NCI-H510A treated with DMSO at 0.1 percent for 48 hours (cell line): ENCODE results near the gene HAPLN3.

Source experiments
- DNase-seq: peaks from one replicate; lab custom pipeline; 2025; lab: John Stamatoyannopoulos, UW

HAPLN3 gene

DNA sequence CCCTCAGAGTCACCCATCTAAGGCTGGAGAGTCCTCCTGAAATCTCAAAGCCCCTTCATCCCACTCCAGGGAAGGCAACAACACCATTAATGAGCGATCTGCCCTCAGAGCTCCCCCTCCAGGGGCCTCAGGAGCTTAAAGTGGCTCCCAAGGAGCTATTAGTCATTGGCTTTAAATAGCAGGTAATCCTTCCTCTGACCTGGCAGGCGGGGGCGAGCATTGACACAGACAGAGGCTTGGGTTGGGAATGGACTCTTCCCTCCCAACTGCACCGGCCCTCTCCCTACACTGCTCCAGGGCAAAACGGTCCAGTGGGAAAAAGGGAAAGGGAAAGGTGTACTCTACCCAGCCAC is 16.4 kb upstream of the HAPLN3 start:
- peak; percentile 9 for DNase-seq

DNA sequence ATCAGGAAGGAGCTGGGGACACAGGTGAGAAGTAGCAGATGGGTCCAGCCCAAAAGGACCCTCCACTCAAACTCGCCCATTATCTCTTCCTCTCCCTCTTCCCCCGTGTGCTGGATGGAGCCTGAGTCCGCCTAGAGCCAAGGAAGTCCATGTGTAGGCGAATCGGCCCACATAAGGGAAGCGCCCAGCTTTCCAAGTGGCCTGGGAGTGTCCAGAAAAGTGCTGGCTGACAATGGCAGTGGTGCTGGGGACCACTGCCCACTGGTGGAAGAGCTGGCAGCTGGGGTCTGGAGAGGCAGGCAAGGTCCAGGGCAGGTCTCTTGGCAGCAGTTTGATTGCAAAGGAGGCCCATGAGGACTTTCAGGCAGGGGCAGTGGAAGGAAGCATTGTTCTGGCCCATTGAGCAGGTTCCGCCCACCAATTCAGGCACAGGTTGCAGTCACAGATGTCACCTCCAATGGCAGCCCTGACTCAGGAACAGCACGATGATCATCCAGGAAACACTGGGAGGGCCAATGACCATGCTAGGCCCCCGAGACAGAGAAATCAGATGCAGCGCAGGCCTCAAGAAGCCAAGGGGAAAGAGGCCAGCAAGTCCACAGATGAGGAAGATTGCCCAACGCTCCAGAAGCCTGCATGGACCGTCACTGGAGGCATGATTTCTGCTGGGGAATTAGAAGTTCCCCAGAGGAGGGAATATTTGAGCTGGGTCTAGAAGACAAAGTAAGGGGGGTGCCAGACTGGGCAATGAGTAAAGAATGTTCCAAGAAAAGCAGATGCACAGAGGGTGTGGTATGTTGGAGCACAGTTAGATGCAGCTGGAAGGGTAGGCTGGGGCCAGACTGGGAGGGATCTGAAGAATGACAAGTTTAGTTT is 14.8 kb upstream of the HAPLN3 start:
- DNase-seq = no peak

DNA sequence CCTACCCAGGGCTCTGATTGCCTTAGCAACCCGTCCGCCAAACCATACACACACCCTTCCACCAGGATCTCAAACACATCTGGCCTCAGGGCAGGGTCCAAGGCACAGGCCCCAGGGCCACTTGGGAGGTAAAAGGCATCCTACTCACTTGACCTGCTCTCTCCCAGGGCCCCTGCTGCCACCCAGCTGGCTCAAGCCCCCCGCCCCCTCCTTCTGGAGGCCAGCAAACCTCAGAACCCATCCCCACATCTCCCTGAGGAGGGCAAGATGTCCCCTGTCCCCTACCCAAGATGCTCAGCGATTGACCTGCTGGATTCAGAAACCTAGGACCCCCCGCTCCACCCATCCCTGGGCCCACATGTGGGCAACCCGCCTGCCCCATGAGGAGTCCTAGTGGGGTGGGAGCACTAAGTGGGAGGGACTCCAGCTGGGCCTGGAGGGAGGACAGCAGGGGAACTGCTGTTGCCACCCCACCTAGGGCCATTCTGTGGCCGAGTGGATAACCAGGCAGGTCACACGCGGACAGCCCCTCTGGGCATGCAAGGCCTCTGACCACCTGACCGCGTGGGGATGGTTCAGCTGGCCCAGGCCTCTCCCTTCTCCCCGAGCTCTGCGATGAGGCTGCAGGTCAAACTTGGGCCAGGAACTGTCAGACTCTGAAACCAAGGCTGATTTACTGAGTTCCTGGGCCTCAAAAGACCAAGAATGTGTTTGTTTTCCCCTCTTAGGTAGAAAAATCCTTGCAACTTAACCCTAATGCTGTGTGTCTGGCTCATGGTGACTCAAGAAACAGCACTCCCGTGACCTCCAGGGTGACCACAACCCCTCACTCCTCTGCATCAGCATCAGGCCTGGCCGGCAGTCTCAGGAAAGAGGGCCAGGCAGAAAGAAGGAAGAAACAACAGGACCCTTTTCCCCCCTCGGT is 13.6 kb upstream of the HAPLN3 start:
- DNase-seq = no peak

DNA sequence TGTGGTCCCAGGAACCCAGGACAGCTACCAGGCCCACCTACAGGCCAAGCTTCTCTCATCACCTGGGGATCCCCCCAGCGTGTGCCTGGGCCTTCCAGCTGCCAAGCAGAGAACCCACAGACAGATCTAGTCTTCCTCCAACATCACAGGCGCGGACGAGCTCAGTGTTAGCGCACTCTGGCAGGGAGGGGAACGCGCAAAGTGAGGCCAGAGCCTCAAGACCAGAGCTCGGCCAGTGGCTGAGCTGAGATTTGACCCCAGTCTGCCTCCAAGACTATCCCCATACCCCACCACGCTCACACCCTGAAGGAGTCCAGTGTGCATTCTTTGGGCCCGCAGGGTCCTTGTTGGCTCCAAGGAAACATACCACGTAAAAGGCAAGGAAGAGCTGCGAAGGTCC is 12.8 kb upstream of the HAPLN3 start:
- DNase-seq = no peak

DNA sequence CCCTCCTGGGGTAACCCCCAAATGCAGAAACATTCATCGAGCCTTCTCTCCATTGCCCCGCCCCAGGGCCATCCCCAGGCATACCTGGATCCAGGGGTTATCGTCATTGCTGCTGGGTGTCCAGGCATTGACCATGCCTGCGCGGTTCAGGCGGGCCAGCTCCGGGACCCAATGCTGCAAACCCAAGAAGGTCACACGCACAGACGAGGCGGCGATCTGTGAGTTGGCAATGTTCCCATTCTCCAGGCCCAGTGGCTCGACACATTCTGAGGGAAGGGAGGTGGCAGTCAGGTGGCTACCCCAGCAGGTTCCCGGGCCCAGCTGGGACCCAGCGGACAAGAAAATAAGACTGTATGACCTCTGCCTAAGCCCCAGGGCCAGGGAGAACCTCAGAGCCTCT is 11.8 kb upstream of the HAPLN3 start:
- no peak for DNase-seq

DNA sequence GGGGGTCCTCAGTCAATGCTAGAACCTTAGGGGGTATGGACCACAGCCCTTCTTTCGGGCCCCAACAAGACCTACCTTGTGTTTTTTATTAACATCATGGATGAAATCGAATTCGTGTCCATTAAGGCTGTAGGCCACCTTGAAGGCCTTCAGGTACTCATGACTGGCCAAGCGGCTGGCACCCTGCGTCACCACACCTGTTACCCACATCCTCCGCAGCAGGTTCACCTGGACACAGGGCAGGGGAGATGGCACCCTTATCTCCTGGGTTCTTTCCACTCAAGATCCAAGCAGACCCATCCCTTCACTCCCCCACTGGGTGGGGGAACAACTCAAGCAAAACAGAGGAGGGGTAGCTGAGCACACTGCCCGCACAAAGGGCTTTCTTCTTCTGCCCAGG is 11.2 kb upstream of the HAPLN3 start:
- DNase-seq = no peak

DNA sequence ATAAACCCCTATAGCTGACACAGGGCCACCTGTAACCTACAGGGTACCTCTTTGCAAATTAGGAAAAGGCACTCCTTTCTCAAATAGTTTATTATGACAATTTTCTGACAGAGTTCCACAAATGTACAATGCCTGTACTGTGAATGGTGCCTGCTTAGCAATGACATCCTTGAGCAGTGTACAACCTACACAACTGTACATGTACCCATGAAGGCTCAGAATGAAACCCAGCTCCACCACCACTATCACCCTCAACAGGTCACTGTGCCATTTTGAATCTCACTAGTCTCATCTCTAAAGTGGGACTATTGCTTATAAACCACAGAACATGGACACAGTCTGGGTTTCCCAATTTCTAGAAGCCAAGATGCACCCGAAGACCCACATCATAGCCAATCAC is 10.8 kb upstream of the HAPLN3 start:
- DNase-seq = no peak

DNA sequence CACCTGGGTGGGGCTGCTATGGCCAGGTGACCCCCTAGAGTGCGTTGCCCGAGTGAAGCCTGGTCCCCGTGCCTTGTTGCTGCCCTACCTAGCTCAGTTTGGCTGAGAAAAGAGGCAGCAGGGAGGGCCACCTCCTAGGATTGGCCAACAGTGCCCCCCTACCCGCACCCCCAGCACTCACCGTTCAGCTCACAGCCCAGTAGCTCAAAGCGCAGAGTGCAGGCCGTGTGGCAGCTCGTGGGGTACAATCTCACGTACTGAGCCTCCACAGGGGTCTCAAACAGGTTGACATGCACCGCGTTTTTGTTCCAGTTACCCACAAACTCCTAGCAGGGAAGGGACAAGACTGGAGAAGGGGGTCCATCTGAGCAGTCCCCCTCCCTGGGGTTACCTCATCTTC is 10.2 kb upstream of the HAPLN3 start:
- no peak for DNase-seq

DNA sequence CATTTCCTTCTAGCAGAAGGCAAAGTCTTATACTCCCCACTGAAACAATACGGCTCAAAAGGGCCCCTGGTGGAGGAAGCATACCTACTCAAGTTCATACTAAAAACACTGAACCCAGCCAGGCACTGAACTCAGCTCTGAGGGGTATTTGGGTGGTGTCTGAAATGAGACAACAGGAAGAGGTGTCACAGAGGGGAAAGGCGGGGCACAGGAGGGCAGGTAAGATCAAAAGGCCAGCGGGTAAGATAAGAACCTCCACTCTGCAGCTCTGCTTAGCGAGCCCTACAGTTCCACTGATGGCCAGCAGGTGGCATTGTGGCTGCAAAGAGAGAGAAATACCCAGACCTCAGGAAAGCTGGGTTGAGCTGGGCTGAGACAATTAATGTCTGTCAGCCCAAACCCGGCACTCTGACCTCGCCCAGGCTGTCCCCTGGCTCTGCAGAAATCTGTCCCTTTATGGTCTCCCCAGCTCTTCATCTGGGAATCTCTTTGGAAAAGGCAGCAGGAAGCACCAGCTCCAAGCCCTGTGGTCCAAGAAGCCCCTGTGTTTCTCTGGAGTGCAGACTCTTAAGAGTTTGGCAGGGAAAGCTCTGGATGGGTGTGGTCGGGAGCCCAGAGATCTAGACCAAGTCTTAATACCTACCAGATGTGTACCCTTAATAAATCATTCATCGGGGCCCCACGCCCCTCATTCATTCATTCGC is 9.4 kb upstream of the HAPLN3 start:
- DNase-seq = peak; percentile 70

DNA sequence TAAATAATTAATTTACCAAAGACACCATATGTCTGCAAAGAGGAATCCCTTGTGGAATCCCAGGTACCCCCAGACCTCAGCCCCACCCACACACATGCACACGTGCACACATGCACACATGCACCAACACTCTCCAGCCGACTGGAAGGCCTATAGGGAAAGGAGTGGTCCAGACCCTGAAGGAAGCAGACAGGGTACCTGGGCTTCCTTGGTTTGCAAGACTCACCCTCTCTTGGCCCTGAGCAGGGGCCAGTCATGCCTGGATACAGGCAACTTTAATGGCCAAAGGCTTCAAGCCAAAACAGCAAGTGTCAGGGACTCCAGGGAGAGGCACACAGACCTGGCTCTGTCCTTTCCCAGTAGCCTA is 8.9 kb upstream of the HAPLN3 start:
- DNase-seq = no peak

DNA sequence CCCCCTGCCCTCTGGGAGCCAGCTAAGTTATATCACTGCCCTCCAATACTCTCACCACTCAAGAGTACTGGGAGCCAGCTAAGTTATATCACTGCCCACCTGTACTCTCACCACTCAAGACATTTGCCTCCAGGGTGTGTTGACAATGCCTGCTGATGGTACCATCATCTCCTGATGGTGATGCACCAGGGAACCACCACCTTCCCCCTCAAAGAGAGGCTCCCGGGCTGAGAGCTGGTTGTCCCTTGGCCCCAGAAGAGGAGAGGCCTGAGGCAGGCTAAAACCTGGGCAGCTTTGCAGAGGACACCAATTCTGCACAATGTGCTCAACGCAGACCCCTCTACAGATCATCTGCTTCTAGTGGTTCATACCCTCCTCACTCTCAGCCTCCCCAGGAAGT is 7.5 kb upstream of the HAPLN3 start:
- DNase-seq = no peak

DNA sequence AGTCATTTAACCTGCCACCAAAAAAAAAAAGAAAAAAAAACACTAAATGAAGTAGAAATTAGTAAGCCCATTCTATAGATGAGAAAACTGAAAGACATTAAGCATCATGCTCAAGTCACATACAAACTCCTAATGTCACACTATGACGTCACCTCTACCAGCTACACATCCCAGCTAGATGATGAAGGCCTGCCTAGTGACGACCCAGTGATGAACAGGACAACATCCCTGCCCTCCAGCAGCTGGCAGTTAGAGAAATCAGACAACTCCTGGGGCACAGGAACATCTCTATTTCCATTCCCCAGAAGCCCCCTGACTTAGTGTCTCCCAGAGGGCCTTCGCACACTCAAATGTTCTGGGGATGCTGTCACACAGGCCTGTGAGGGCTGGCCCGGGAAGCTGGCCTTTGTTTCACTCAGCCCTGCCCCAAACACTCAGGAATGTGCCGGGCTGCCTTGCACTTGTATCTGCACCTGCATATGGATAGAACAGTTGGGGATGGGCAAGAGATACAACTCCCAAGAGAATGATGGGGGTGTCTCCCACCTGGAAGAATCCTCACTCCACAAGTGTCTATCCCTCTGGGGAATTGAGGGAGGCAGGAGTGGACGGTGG is 7.0 kb upstream of the HAPLN3 start:
- DNase-seq = no peak

DNA sequence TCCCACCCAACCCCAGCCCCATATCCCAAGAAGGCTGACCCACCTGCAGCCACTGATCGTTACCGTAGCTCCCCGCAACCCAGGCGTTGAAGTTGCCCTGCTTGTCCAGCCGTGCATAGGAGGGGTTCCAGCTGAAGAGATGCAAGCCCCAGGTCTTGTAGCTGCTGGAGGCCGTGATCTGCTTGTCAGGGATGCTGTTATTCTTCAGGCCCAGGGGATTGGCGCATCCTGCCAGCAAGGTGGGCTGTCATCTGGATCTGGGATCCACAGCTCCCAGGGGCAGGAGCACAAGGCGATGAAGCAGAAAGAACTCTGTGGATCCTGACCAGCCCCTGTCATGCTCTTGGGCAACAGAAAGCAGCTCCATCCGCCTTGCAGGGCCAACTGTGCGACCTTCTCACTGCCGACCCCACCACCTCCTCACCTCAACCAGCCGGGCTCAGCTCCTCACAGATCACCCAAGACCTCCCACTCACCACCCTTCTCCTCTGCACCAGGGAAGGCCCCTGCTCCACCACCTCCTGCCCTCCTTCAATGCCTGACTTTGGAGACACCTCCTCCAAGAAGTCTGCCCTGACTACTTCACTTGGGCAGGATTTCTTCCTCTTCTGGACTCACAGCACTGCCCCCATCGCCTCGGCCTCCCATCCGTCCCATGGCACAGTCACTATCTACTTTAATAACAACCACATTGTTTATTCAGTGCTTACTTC is 6.3 kb upstream of the HAPLN3 start:
- DNase-seq = no peak

DNA sequence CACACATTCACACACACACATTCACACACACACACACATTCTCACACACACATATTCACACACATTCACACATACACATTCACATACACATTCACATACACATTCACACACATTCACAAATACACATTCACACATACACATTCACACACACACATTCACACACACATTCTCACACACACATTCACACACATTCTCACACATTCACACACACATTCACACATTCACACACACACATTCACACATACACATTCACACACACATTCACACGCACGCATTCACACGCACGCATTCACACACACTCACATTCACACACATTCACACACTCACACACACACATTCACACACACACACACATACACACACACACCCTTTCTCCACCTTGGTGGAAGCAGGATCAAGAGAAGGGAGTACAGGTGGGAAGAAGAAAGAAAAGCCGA is 5.7 kb upstream of the HAPLN3 start:
- no peak for DNase-seq

DNA sequence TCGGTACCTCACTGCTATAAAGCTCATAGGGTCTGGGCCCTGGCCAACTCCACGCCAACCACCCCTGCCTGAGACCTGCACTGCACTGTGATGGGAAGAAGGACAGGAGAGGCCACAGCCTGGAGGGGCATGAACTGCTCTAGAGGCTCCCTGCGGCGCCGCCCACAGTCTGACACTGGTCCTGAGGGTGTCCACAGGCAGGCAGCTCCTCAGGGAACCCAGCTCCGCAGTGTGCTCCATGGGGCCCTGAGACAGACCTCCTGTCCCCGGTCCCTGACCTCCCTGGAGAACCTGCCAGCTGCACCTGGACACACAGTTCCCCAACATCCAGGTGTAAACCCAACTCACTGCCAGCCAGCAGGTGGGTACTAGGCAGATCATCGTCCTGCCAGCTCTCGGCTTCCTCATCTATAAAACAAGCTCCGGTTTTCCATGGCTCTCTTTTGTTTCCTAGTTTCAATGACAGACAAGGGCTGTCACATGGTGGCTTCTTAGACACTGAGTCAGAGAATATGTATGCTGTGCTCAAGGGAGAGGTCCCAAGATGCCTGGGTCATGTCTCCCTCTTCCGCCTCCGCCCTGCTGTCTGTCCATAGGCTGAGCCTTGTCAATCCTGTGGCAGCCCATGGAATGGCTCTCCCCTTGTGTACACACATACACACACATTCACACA is 5.1 kb upstream of the HAPLN3 start:
- no peak for DNase-seq

DNA sequence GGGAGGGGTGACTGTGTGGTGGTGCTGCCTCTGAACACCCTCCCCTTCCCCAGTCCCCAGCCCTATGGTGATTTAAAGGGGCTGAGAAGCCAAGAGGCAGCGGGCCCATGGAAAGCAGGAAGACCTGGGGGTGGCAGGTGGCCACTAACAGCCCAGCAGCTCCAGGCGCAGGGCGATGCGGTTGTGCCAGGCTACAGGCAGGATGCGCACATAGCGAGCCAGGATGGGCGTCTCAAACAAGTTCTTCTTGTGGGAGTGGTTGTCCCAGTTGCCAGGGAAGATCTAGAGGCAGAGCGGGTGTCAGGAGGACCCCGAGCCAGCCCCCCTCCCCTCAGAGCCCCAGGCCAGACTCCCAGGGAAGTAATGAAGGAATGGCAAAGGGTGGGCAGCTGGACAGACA is 3.9 kb upstream of the HAPLN3 start:
- DNase-seq = no peak

DNA sequence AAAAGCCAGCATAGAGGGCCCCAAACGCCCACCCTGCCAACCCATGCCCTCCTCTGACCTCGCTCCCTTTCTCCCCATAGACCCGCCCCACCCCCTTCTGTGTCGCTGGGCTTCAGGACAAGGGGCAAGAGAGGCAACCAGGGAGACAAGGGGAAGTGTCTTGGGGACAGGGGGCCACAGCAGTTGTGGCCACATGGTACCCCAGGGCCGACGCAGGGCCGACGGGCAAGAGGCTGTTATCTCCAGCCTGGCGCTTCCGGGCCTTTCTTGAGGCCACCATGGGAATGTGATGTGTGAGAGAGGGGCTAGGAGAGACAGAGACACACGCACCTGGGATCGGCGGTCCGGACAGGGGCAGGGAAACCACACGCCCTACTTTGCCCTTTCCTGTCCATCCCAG is 3.4 kb upstream of the HAPLN3 start:
- no peak for DNase-seq

DNA sequence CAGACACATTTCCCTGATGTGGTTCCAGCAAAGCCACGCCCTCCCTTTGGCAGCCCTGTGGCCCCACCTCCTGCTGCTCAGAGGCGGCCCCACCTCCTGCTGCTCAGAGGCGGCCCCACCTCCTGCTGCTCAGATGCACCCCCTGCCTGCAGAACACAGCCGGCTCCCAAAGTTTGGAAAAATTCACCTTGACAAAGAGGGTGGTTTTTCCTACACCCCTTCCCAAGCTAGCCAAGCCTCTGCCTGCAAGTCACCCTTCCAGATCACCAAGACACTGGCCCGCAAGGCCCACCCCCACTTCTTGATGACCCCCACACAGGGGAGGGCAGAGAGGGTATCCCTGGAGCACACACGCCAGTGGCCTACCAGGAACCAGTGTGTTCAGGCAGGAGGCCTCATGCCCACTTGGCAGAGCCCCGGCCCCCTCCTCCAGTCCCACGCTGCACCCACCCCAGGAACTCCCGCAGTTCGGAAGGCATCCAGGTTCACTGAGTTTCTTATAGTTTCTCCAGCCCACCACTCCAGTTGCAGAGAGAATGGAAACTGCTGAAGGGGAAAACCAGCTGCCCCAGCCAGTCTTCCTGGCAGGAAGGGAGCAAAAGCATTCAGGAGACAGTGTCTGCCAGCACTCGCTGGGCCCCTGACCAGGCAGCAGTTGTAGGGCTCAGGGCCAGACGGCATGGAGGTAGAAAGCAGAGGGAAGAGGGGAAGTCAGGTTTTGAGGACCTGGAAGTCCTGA is 2.3 kb upstream of the HAPLN3 start:
- DNase-seq = peak; percentile 20

DNA sequence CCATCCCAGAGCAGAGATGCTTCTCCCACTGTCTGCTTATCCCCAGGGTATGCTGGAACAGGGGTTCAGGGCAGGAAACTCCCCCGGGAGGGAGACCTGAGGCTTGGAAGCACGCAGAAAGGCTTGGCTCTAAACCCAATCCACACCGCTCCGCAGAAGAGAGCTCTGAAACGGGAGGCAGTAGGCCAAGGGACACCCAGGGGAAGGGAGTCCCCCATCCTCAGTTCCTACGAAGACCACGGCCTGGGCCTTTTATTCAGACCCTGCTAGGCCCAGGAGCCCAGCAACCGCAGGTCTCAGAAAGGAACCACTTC is 1.8 kb upstream of the HAPLN3 start:
- DNase-seq = no peak

DNA sequence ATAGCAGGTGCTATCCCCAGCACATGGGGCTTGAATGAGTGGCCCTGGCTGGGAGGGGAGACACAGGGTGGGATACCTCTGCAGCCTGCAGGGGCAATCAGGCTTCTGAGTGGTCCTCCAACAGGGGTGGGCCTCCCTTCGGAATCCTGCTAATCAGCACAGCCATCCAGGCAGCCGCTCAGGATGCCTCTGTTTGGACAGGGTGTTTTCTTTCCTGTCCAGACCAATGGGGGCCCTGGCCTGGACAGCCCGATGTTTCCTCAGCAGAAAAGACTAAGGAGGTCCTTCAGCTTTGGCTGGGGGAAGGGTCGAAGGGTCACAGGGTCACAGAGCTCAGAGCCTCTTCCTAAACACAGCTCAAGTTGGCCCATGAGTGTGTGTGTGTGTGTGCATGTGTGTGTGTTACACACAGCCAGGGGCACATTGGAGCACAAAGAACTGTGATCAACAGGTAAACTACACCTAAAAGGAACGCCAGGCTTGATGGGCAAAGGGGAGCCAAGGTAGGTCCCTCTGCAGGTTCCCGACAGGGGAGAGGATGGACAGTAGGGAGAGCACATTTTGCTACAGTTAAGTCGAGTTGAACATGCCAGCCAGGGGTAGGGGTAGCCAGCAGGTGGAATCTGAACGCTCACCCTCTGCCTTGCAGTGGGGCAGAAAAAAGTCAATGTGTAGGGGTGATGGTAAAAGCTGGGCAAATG is 1.1 kb upstream of the HAPLN3 start:
- DNase-seq = no peak
